IMR-90 (cell line): ENCODE data around the gene MYO1G. TPM values are rescaled to one million over a fixed set of nuclear protein-coding genes. Genes with fewer than 3 reads are reported as not detected.

Source experiments
- ATAC-seq: fragments of 200-7000 bp; cut with Tn5 transposase; 2 replicates; pipeline ENCODE4 v1.9.1; 2020; ENCODE audit warnings: low read depth, mild to moderate bottlenecking, moderate library complexity
- BruUV-seq: library from RNA; stranded (reverse); fragments of 400-500 nt; replicated peaks from 2 replicates; lab custom pipeline; 2021; lab: Mats Ljungman, UMichigan
- CTCF ChIA-PET: fragments of 300-600 bp; formaldehyde crosslinking; extraction: SDS; loops from one replicate; lab custom pipeline; 2021; ENCODE audit warnings: antibody characterized with exemption; lab: Yijun Ruan, JAX
- POLR2A ChIA-PET: fragments of 300-600 bp; sonication (Branson Sonifier 250); formaldehyde crosslinking; loops from one replicate; lab custom pipeline; 2022; ENCODE audit warnings: antibody characterized with exemption; ENCODE audit not compliant: unreplicated experiment; lab: Charles Lee
- DNase-seq: peaks from one replicate; pipeline ENCODE4 v3.0.0; 2013
- H2AFZ ChIP-seq: replicated peaks from 2 replicates; pipeline ENCODE3; 2013; ENCODE audit warnings: low read length, mild to moderate bottlenecking; ENCODE audit not compliant: poor library complexity
- H2AK5ac ChIP-seq: 2 replicates; pipeline ENCODE4 v1.6.1; 2013; ENCODE audit warnings: low read depth, low read length, inconsistent platforms
- H2AK9ac ChIP-seq: replicated peaks from 2 replicates; pipeline ENCODE3; 2013; ENCODE audit warnings: mild to moderate bottlenecking, low read depth, low read length, moderate library complexity; ENCODE audit not compliant: poor library complexity
- H2BK120ac ChIP-seq: 2 replicates; pipeline ENCODE4 v1.6.1; 2013; ENCODE audit warnings: low read depth, low read length, inconsistent platforms
- H2BK15ac ChIP-seq: 3 replicates; pipeline ENCODE4 v1.6.1; 2013; ENCODE audit warnings: low read depth, low read length, inconsistent platforms
- H2BK20ac ChIP-seq: 2 replicates; pipeline ENCODE4 v1.6.1; 2013; ENCODE audit warnings: low read depth, mild to moderate bottlenecking, inconsistent platforms, low read length, moderate library complexity
- H2BK5ac ChIP-seq: 2 replicates; pipeline ENCODE4 v1.6.1; 2013; ENCODE audit warnings: mild to moderate bottlenecking, low read depth, low read length, inconsistent platforms; ENCODE audit not compliant: poor library complexity, severe bottlenecking
- H3K14ac ChIP-seq: replicated peaks from 2 replicates; pipeline ENCODE4 v1.6.1; 2013; ENCODE audit warnings: low read depth, low read length, inconsistent platforms
- H3K18ac ChIP-seq: 2 replicates; pipeline ENCODE4 v1.6.1; 2013; ENCODE audit warnings: low read depth, low read length, control low read depth
- H3K23ac ChIP-seq: 2 replicates; pipeline ENCODE4 v1.6.1; 2013; ENCODE audit warnings: low read depth, low read length, inconsistent platforms
- H3K27ac ChIP-seq: 2 replicates; pipeline ENCODE4 v1.5.1; 2013; ENCODE audit warnings: mild to moderate bottlenecking, control low read depth, low read length; ENCODE audit not compliant: insufficient read depth
- H3K27me3 ChIP-seq: 2 replicates; pipeline ENCODE4 v1.6.1; 2013; ENCODE audit warnings: low read length; ENCODE audit not compliant: control insufficient read depth, insufficient read depth
- H3K36me3 ChIP-seq: 2 replicates; pipeline ENCODE4 v1.6.1; 2013; ENCODE audit warnings: low read length, mixed read lengths; ENCODE audit not compliant: control insufficient read depth, insufficient read depth
- H3K4ac ChIP-seq: 2 replicates; pipeline ENCODE4 v1.6.1; 2013; ENCODE audit warnings: low read depth, low read length, inconsistent platforms
- H3K4me1 ChIP-seq: 2 replicates; pipeline ENCODE4 v1.6.1; 2013; ENCODE audit warnings: low read length, mixed read lengths; ENCODE audit not compliant: control insufficient read depth, insufficient read depth
- H3K4me2 ChIP-seq: 2 replicates; pipeline ENCODE4 v1.6.1; 2013; ENCODE audit warnings: low read depth, mild to moderate bottlenecking, control low read depth, low read length, moderate library complexity
- H3K4me3 ChIP-seq: 2 replicates; pipeline ENCODE4 v1.5.1; 2013; ENCODE audit warnings: low read depth, mild to moderate bottlenecking, control low read depth, low read length, moderate library complexity; ENCODE audit not compliant: insufficient read depth
- H3K56ac ChIP-seq: 2 replicates; pipeline ENCODE4 v1.6.1; 2013; ENCODE audit warnings: low read length, inconsistent platforms; ENCODE audit not compliant: insufficient read depth; ENCODE audit errors: extremely low read depth
- H3K79me1 ChIP-seq, 2 experiments: 2 replicates each; pipeline ENCODE4 v1.6.1; 2013; ENCODE audit warnings: low read length in 2 of 2, inconsistent platforms in 1 of 2, low read depth in 1 of 2
- H3K9ac ChIP-seq: 2 replicates; pipeline ENCODE4 v1.6.1; 2013; ENCODE audit warnings: low read depth, low read length, control low read depth
- H3K9me1 ChIP-seq: 2 replicates; pipeline ENCODE4 v1.6.1; 2013; ENCODE audit warnings: low read length, inconsistent platforms; ENCODE audit not compliant: insufficient read depth
- H3K9me3 ChIP-seq: 2 replicates; pipeline ENCODE4 v1.6.1; 2013; ENCODE audit warnings: low read length; ENCODE audit not compliant: control insufficient read depth, insufficient read depth
- H4K20me1 ChIP-seq: 2 replicates; pipeline ENCODE4 v1.6.1; 2013; ENCODE audit warnings: low read length, inconsistent platforms; ENCODE audit not compliant: insufficient read depth
- H4K5ac ChIP-seq: 2 replicates; pipeline ENCODE4 v1.6.1; 2013; ENCODE audit warnings: mild to moderate bottlenecking, low read depth, low read length, control low read depth
- H4K8ac ChIP-seq, 2 experiments: 2 replicates each; pipeline ENCODE4 v1.6.1; 2013; ENCODE audit warnings: low read depth in 2 of 2, low read length in 2 of 2, control low read depth in 1 of 2, inconsistent platforms in 1 of 2
- H4K91ac ChIP-seq: 2 replicates; pipeline ENCODE4 v1.6.1; 2013; ENCODE audit warnings: low read depth, low read length, inconsistent platforms; ENCODE audit not compliant: insufficient read depth
- CHD1 ChIP-seq: IDR thresholded peaks from 2 replicates; pipeline ENCODE4 v1.6.1; 2012; ENCODE audit warnings: low read depth, low read length, improper control_type of control experiment
- CTCF ChIP-seq: conservative IDR thresholded peaks from 2 replicates; pipeline ENCODE4 v1.5.1; 2012; ENCODE audit warnings: mild to moderate bottlenecking, low read depth, low read length, improper control_type of control experiment
- ELK1 ChIP-seq: fragments of 150-350 bp; IDR thresholded peaks from 2 replicates; pipeline ENCODE4 v1.6.1; 2016; ENCODE audit warnings: low read depth, mild to moderate bottlenecking, low read length, moderate library complexity, borderline replicate concordance
- MAFK ChIP-seq: IDR thresholded peaks from 2 replicates; pipeline ENCODE4 v1.6.1; 2012; ENCODE audit warnings: low read depth, low read length, improper control_type of control experiment
- MAZ ChIP-seq: IDR thresholded peaks from 2 replicates; pipeline ENCODE4 v1.6.1; 2012; ENCODE audit warnings: low read depth, mild to moderate bottlenecking, low read length, improper control_type of control experiment, moderate library complexity, borderline replicate concordance
- POLR2A ChIP-seq: IDR thresholded peaks from 2 replicates; pipeline ENCODE4 v1.6.1; 2012; ENCODE audit warnings: mild to moderate bottlenecking, low read depth, low read length
- RAD21 ChIP-seq: IDR thresholded peaks from 2 replicates; pipeline ENCODE4 v1.6.1; 2012; ENCODE audit warnings: low read length, improper control_type of control experiment
- SMC3 ChIP-seq: fragments of 150-350 bp; IDR thresholded peaks from 2 replicates; pipeline ENCODE4 v1.6.1; 2016; ENCODE audit warnings: low read depth, mild to moderate bottlenecking, antibody characterized with exemption, low read length, moderate library complexity
- USF2 ChIP-seq: fragments of 150-350 bp; IDR thresholded peaks from 2 replicates; pipeline ENCODE4 v1.6.1; 2017; ENCODE audit warnings: mild to moderate bottlenecking, antibody characterized with exemption, low read length, low read depth
- WGBS, 2 experiments: methylation state at CpG; one replicate each; pipeline versions ENCODE4 v1.1.5 to v1.1.7; 2013; ENCODE audit warnings: missing lambda C conversion rate in 2 of 2; ENCODE audit not compliant: insufficient read length in 1 of 2; ENCODE audit errors: extremely low coverage in 2 of 2; 5-methylcytosine and 5-hydroxymethylcytosine counted together
- dilution Hi-C: fragments of 300-500 bp; cut with HindIII; formaldehyde crosslinking; loops from one replicate; pipeline ENCODE4 v1.14.3; 2018; ENCODE audit warnings: low sequenced_read_pairs; ENCODE audit not compliant: unreplicated experiment
- in situ Hi-C: fragments of 300-500 bp; cut with MboI; formaldehyde crosslinking; loops from 3 replicates; pipeline ENCODE4 v1.14.3; 2019; ENCODE audit warnings: low sequenced_read_pairs, inconsistent platforms, mixed read lengths
- intact Hi-C: fragments of 100-400 bp; cut with micrococcal nuclease; formaldehyde crosslinking; loops from 2 replicates; pipeline ENCODE4 v1.10.0; 2022
- polyA plus RNA-seq, 3 experiments: library from polyadenylated mRNA; depleted of rRNA; stranded (reverse); fragments of >200 nt; gene quantifications; 2 replicates each; pipeline ENCODE4 v1.2.3, GENCODE V29; 2012; ENCODE audit warnings: low replicate concordance in 1 of 3
- total RNA-seq: library from RNA; depleted of rRNA; stranded (reverse); fragments of >200 nt; gene quantifications from 2 replicates; pipeline ENCODE4 v1.2.3, GENCODE V29; 2012

Gene MYO1G
- total and polyA plus RNA-seq, 2 of the 4 experiments (the other 2 are of a cell fraction): under 0.01 to 0.02 TPM

GRCh38 chr7:44964831-44965440 is 13.9 kb downstream of the MYO1G start:
- Histone ChIP-seq H2AFZ (no peak overlapping the region), H3K36me3 (no peaks in the 10 kb centered on the region), H3K9ac (no peak overlapping the region), H3K4me3 (no peak overlapping the region), H2BK120ac (no peak overlapping the region), H3K27me3 (peaks cover 23% of the 10 kb centered on the region), H3K4me1 (peaks cover 5% of the 10 kb centered on the region; the same call in 1 of the 2 replicates), H3K27ac (no peak overlapping the region), H2AK5ac (no peak overlapping the region), H3K4ac (no peak overlapping the region), H3K9me1 (no peaks in the 10 kb centered on the region), H2BK5ac (no peak overlapping the region), H3K79me1 (no peaks in the 10 kb centered on the region), H3K18ac (no peak overlapping the region), H4K8ac (no peak overlapping the region), H3K56ac (no peak overlapping the region), H4K5ac (no peak overlapping the region), H2AK9ac (no peak overlapping the region), H2BK15ac (no peak overlapping the region), H3K4me2 (no peak overlapping the region), H2BK20ac (no peak overlapping the region), H4K20me1 (no peaks in the 10 kb centered on the region), H4K91ac (no peak overlapping the region), H3K9me3 (no peaks in the 10 kb centered on the region), H3K14ac (no peak overlapping the region), H3K23ac (no peak overlapping the region)
- TF ChIP-seq CTCF: no peak
- no peak for TF ChIP-seq POLR2A
- no peak for TF ChIP-seq USF2
- TF ChIP-seq MAZ: no peak
- no peak for TF ChIP-seq ELK1
- no peak for TF ChIP-seq RAD21
- no peak for TF ChIP-seq MAFK
- TF ChIP-seq CHD1: no peak
- no peak for TF ChIP-seq SMC3
- 80% methylated on average over 2 of the region's 13 CpGs; no CpG with 5 or more reads in 1 of the 2 experiments for WGBS, 2 experiments
- no TSS peak for BruUV-seq
- DNase-seq (no peak), ATAC-seq (no peak)
- dilution Hi-C loops (no loop called here), in situ Hi-C loops (loop anchor here (10.0 kb wide), 1 partner anchor 170 kb away; no protein-coding TSS in a partner anchor), intact Hi-C loops (no loop called here)
- ChIA-PET CTCF (interaction anchor here (0.5 to 0.6 kb wide), 2 partner anchors 76 to 98 kb away, joined by 3 to 4 read pairs; no protein-coding TSS in a partner anchor), POLR2A (no interaction called here)
